ENCODE measurements around the gene RIF1.

The RIF1 gene

DNA sequence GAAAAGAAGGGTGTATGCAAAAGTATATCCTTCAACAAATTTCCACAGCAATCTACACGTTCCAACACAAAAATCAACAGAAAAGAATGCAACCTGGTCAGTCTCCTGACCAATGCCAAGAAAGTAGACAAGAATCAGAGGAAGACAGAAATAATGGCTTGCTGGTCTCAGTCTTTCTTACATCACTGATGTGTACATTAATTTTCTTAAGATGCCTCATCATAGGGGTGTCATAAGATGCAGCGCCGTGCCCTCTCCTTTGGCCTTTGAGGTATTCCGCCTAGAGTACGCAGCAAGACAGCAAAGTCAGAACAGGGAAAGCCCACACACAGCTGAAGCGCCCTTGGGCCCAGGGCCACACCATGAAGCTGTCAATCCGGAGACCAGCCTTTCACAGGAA lies 112.9 kb downstream of the RIF1 start:
- no peak for DNase-seq (ENCODE audit: low read depth, low spot score)

- no peak for DNase-seq (ENCODE audit: low read depth, low spot score)
Measured at GRCh38 chr2:151523850-151524249, 114.1 kb downstream of the RIF1 start.

DNA sequence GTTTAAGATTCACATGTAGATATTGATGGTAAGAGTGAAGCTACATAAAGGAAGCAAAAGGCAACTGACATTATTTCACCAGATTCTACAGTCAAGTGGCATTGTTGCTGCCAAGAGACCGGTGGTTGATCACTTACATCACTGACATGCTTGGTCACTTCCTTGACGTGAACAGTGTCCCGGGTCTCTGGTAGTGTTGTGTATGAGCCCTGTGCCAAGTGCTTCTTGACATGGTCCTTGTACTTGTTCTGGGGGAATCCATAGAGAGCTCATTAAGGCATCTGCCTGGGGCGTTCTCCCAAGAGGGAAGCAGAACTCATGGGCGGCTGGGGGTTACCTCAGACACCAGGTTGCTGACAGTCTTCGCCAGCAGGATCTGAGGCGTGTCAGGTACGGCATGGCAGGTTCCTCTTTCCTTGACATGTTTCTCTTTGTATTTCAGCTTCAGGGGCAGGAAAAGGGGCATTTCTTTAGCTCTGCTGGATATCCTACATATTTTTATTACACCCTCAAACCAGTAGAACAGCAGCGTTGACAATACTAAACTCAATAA lies 116.2 kb downstream of the RIF1 start:
- DNase-seq (ENCODE audit: low read depth, low spot score), result no peak

DNA sequence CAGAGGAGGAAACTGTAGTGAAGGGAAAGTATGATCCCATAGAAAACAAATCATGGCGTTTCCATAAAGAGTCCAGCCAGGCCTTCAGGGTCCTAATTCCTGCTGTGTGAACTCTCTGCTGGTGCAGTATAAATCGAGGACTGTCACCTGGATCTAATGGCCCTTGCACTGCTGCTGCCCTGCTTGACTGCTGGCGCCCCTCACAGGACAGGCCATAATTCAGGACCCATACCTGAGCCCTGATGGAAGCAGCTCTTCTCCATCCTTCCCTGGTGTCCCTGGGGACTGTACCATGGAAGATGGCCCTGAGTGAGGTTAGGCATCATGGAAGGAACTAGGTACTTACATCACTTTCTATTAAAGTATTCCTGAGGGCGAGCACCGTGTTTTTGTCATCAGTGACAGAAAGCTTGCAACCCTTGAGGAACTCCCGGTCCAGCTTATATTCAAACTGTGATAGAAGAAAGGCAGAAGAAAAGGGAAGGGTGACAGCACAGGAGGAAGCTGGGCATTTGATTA lies 116.9 kb downstream of the RIF1 start:
- DNase-seq (ENCODE audit: low read depth, low spot score), result no peak
